GM19328 (cell line): ENCODE results near the gene PHLPP1.

ENCODE experiments used
- ATAC-seq: cut with Tn5 transposase; IDR thresholded peaks from one replicate; pipeline ENCODE4 v1.9.1; 2021; ENCODE audit warnings: mild to moderate bottlenecking, moderate library complexity; ENCODE audit not compliant: unreplicated experiment

Gene PHLPP1

DNA sequence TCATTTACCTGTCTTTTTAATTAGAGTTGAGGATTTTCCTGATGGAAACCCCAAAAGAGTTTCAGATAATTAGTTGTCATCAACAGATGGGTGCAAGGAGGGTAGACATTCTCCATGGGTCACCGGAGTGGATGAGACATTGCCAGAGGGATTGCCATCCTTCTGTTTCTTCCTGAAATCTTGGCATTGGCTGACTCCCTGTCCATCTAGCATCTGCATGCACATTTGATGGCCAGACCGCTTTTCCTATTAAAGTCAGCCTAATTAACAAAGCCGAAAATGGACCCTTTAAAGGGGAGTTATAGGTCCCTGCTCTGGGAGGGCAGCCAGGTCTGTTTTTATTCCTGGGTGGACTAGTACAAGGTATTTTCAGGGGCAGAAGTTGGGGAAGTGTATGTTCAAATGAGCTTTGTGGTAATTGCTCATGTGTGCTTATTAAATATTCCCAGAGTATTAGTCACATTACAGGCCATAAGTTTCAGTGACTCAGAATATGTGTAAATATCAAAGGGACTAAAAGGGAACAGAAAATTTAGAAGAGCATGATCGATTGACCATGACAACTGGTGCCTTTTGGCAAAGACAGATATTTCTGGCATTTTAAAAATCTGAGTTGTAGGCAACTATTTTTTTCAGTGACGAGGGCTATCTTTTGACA is 209.8 kb downstream of the PHLPP1 start:
- ATAC-seq: no peak

DNA sequence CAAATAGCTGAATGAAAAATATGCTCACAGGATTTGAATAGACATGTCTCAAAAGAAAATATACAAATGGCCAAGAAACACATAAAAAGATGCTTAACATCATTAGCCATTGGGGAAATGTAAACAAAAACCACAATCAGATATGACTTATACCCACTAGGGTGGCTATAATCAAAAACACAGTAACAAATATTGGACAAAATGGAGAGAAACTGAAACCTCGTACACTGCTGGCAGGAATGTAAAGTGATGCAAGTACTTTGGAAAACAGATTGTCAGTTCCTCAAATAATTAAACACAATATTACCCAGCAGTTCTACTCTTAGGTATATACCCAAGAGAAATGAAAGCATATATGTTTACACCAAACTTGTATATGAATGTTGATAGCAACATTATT is 213.0 kb downstream of the PHLPP1 start:
- ATAC-seq: no peak

DNA sequence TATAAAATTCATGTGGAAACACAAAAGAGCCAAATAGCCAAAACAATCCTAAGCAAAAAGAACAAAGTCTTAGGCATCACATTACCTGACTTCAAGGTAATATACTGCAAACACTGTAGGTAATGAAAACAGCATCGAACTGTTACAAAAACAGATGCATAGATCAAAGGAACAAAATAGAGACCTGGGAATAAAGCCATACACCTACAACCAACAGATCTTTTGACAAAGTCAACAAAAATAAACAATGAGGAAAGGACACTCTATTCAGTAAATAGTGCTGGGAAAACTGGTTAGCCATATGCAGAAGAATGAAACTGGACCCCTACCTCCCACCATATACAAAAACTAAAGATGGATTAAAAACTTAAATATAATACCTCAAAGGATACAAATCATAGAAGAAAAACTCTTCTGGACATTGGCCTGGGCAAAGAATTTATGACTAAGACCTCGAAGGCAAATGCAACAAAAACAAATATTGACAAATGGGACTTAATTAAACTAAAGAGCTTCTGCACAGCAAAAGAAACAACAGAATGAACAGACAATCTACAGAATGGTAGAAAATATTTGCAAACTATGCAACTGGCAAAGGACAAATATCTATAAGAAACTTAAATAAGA is 218.0 kb downstream of the PHLPP1 start:
- no peak for ATAC-seq

DNA sequence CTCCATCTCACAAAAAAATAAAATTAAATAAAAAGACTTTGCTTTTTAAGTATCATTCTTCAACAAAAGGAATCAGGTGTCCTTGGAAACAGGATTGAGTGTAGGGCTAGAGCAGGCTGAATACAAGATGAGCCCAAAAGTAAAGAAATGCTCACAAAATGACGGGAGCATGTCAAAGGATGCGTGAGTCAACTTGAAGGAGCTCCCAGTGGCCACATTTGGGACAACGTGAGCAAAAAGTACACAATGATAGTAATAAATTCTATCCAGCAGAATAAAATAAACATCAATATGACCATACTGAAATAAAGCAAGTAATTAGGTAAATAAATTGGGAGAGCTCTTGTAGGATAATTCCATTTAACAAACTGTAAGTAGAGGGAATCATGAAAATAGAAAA is 220.7 kb downstream of the PHLPP1 start:
- no peak for ATAC-seq

DNA sequence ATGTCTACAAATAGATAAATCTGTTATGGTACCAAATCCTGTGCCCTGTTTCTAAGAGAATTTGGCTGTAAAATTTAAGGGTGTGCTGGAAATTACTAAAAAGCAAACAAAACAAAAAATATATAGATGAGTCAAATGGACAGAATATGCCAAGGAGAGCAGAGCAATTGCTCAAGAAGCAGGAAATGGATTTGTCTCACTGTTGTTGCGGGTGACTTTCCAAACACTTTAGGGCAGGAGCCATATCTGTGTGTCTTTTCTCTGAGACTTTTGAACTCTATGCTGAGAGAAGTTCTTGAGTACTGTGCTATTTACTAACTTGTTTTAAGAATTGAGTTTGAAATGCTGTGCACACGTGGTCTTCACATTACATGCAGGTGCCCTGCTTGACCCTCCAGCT is 221.7 kb downstream of the PHLPP1 start:
- ATAC-seq: no peak

DNA sequence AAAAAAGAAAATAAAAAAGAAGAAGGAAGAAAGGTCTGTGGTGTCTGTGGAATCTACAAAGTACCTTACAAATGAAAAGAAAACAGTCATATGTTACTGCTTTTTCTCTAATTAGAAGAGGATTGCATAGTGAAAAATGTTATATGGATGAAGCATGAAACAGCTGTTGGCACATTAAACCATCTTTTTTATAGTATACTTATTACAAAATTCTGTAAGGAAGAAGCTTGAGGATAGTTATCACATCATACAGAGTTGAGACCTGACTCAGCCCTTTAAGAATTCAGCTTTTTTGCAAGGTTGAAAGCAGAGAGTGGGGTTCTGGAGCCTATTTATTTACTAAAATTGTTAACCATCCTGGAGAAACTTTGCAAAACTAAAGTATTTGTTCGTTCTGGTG is 222.7 kb downstream of the PHLPP1 start:
- no peak for ATAC-seq

DNA sequence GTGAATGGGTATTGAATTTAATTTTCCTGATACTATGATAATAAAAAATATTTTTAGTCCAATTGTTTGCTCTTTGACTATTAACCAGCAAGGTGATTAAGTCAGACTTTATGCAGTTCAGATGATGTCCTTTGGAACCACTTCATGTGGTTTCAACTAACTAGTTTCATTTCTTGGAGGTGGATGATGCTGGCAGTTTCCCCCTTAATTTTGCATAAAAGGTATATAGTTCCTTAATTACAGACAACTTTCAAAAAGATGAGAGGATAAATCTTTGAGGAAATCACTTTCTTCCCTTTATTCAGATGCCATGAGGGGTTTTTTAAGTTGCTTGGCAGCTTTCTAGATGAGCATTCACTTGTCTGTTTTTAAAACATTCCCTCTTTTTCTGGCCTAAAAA is 223.1 kb downstream of the PHLPP1 start:
- ATAC-seq: no peak

DNA sequence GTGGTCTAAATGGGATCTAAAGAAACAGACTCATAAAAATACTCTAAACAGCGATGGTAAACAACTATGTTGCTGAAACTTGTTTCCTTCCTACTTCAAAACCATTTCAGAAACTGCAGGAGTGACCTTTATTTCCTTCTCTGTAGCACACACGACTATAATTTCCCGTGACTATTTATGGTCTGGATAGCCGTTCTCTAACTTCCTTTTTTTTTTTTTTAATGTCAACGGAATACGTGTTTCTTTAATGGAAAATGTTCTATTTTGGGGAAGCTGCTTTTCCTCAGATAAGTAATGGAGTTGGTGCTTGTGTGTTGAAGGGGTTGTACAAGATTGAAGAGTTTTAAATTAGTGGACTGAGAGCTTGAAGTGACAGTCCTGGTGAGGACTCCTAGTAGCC is 224.1 kb downstream of the PHLPP1 start:
- no peak for ATAC-seq

DNA sequence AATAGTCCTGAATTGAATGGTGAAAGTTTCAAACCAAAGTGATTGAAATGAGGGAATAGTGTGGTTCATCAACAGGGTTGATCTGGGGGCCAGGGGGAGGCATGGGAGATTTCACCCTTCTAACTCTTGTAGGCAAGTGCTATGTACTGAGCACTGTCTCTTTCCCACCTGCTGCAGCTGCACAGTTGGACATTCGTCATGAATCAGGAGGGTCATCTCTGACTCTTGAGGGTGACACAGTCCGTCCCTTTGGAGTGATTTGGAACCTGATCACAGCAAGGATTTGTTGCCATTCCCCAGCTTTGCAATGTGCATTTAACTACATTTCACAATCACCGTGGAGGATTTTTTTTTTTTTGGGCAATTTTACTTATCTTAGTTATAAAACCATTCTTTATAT is 224.6 kb downstream of the PHLPP1 start:
- no peak for ATAC-seq

DNA sequence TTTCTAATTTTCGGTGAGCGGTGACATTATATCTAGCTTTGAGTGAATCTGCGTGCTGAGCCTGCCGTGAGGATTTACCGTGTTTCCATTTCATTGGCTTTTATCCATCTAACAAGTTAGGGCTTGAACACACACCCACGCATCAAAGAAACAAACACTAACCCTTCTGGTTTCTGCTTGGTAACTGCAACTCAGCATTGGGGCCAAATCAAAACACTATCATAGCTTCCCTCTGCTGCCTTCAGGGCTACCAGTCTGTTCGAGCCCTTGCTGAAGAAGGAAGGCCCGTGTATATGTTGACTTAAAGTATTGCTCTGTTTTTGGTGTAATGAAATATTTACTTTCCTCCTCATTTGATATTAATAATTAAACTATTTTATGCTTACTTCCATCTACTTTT is 227.2 kb downstream of the PHLPP1 start:
- ATAC-seq: no peak

DNA sequence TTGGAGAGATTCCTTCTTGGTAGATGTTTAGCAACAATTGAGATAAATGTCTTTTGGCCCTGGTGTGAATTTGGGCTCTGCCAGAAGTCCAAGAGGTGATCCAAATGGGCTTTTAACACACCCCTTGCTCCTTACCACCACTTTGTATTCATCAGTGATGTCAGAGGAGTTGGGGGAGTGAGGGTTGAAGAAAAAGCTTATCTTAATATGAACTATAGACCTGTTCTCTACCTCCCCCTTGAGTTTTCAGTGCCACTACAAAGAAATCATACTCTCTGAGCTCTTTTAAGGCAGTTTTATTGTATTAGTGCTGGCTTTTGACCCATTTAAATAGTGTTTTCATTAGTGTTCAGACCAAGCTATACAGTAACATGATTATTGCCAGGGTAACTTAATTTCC is 229.1 kb downstream of the PHLPP1 start:
- ATAC-seq: no peak

DNA sequence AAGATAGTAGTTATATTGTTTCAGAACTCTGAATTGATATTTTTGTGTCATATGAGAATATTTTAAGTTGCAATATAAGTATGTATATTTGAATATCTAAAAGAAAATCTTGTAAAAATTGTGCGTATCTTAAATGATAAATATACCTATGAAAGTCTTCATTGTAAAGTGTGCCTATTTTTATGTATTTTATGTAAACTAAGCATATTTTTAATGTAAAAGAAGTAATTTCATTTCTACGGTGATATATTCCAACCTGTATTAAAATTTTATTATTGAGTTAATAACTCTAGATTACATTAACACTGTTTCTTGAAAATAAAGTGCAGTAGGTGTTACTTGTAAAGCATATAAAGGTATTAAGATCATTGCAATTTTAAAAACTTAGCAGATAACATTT is 233.4 kb downstream of the PHLPP1 start:
- ATAC-seq: no peak

DNA sequence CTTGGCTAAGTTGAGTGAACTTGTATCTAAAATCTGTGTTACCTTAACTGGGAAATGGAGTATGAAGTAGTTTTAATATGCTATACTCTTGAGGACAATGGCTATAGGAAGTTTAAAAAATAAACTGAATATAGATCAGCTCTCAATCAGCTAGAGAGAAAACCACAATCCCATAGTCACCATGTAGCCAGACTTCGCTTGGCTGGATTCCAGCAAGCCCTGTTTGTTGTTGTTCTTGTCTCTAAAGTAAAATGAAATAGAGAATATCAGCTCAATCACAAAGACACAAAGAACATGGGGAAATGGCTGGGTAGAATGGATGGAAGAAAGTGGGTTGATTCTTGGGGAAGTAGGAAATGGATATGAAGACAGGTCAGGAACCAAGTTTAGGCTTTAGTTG is 234.9 kb downstream of the PHLPP1 start:
- no peak for ATAC-seq

DNA sequence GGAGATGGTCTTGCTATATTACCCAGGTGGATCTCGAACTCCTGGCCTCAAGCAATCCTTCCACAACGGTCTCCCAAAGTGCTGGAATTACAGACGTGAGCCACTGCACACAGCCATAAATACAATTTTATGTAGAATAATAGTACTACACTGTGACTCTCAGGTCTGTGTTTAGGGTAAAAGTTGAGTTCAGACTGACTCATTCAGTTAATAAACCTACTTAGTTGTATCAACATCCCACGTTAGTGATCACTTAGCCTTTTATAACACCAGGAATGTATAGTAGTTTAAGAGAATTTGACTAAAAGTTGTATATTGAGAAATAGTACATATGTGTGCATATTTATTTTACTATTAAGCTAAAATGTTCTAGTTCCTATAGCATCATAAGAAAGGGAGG is 237.5 kb downstream of the PHLPP1 start:
- no peak for ATAC-seq

DNA sequence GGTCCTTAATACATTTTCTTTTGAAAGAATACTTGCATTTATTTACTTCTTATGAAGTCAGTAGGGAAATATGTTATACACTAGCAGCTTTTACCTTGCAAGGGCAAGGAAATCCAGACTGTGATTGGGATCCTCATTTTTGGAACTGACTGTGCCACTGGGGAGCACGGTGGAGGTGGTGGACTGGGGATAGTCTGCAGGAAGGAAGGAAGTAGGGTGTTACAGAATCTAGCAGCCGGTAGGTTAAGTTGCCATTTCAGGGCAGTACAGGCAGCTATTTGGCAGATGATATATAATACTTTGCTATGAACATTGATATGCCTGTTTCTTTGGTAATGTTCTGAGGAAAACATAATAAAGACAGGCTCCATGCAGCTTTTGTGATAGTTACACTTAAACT is 238.3 kb downstream of the PHLPP1 start:
- no peak for ATAC-seq

DNA sequence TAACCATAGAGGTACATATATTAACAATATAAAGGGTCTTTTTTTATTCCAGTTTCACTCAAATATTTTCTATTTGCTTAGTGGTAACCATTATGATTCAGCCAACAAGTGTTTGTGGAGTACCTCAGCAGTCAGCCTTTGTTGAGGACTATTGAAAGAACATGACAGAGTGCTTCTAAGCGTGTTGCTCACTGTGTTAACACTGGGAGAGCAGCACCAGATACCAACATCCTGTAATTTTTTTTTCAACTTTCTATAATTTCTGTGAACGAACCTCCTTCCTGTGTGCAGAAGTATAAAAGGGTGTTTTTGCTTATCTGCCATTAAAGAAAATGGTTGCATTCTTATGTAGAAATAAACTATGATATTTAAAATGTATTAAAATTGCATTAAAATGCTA is 239.0 kb downstream of the PHLPP1 start:
- ATAC-seq: no peak

DNA sequence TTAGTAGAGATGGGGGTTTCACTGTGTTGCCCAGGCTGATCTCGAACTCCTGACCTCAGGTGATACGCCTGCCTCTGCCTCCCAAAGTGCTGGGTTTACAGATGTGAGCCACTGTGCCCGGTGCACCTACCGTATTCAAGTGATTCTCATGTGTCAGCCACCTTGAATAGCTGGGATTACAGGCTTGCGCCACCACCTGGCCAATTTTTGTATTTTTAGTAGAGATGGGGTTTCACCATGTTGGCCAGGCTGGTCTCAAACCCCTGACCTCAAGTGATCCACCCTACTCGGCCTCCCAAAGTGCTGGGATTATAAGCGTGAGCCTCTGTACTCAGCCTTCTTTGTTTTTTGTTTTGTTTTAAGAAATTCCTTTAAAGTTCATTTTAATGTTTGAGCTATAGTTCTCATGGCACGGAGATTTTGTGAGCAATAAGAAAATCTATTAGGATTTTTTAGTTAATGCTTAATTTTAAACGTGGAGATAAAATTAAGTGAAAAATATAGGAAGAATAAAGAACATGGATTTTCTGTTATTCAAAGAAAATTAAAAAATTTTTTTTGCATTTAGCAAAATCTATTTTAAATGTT is 242.6 kb downstream of the PHLPP1 start:
- no peak for ATAC-seq

DNA sequence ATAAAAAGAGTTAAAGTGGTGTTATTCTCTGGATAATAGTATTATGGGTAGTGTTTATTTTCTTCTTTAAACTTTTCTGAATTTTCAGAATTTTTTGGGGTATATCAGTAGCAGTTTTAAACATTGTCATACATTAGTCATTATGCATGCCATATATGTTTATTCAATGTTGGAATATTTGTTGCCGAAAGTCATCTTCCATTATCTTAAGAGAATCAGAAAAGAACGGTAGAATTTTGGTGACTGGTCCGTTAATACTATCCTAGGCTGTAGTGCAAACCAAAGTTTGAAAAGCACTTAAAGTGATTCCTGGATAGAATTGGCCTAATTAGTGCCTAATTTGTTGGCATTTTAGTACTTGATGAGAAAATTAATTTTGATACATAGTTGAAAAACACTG is 244.1 kb downstream of the PHLPP1 start:
- no peak for ATAC-seq

DNA sequence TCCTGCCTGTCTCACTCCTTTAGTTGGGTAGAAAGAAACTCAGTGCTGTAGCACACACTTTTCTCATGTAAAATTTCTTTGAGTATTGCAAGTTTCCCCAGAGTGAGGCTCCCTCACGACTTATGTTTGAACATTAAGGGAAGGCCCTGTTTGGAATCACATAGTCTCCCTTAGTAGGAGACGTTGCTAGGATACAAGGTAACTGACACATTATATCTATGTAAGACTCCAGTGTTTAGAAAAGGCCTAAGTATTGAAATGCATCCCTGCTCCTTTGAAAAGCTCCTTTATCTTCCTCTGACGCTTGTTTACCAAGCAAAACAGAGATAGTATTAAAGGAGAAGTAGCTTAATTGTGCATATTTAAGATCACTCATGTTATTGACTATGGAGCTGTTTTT is 248.2 kb downstream of the PHLPP1 start:
- no peak for ATAC-seq

DNA sequence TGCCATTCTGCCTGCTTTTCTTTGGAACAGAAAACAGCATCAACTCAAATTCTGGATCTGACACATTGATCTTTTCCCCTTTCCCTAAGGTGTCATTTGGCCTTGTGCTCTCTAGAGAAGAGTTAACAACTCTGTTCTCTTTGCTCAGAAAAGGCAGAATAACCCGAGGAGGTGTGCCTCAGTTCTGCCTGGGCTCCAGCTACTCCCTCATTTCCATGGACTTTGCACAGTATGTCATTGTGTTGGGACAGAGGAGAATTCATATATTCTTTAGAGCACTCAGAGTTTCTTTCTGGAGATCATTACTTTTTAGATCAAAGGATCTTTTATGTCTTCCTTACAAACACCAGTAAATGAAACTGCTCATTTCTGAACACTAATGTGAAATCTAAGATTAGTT is 249.1 kb downstream of the PHLPP1 start:
- ATAC-seq: no peak

DNA sequence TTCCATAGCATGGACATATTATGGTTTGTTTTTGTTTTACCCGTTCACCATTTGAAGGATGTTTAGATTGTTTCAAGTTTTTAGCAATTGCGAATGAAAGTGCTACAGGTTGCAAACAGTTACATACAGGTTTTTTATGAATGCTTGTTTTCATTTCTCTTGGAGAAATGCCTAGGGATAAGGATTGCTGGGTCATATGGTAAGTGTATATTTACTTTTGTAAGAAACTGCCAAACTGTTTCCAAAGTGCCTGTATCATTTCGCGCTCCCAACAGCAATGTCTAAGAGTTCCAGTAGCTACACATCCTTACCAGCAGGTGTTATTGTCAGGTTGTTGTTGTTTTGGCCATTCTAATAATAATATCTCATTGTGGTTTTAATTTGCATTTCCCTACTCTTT is 251.7 kb downstream of the PHLPP1 start:
- ATAC-seq: no peak

DNA sequence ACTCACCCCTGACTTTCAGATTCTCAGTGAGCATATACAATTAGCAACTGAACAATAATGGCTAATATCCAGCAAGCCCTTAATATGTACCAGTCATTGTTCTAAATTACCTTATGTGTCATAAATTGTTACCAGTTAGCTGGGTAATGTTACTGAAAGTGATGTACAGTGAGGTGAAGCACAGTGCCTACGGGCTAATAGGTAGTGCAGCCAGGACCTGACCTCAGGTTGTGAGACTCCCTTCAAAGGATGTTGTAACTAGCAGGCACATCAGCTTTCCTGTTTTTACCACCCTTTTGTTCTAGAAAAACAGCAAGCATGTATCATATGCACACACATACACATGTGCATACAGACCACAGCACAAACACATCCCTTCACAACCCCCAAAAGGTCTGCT is 258.3 kb downstream of the PHLPP1 start:
- ATAC-seq: no peak

DNA sequence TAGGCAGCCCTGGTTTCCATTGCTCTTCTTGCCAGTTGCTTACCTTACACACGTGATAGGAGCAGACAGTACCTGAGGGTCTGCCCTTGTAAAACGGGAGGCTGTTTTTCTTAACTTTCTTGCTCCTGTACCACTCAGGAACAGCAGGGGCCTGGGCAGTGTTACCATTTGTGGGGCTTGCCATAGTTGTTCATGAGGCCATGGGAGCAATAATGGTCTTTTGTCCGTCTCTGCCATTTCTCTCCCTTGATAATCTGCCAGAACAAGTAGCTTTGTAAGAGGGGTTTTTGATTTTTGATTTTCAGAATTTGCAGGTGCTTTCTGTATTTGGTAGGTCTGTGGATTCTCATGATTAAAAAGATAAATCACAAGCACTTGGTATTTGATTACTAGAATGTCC is 259.0 kb downstream of the PHLPP1 start:
- ATAC-seq: no peak
